HepG2 (cell line): ENCODE data around the gene MCM8. TPM values are rescaled to one million over a fixed set of nuclear protein-coding genes. Genes with fewer than 3 reads are reported as not detected.

ENCODE experiments used
- ATF7-NPFF ChIP-seq: sonication (generic); formaldehyde crosslinking; IDR thresholded peaks from 2 replicates; pipeline ENCODE4 v1.8.1; 2023; ENCODE audit warnings: mild to moderate bottlenecking, low read depth, missing genetic modification reagents, moderate library complexity
- ATM ChIP-seq: fragments of 450-650 bp; IDR thresholded peaks from 2 replicates; pipeline ENCODE4 v1.7.1; 2017; ENCODE audit warnings: mild to moderate bottlenecking, borderline replicate concordance
- CENPT ChIP-seq: sonication (generic); formaldehyde crosslinking; IDR thresholded peaks from 2 replicates; pipeline ENCODE4 v1.8.0; 2022; ENCODE audit warnings: low read depth, mild to moderate bottlenecking, moderate library complexity, missing genetic modification reagents
- ESRRA ChIP-seq: sonication (generic); formaldehyde crosslinking; IDR thresholded peaks from 2 replicates; pipeline ENCODE4 v1.5.1; 2020; ENCODE audit warnings: mild to moderate bottlenecking, low read depth, missing genetic modification reagents
- ETV5 ChIP-seq: IDR thresholded peaks from 2 replicates; pipeline ENCODE4 v1.6.1; 2018; ENCODE audit warnings: missing biosample characterization, missing genetic modification reagents, inconsistent platforms, borderline replicate concordance
- FOXP1 ChIP-seq, 2 experiments: fragments of 450-650 bp in 1 of 2; IDR thresholded peaks; 2 replicates each; pipeline ENCODE4 v1.6.1; 2017 to 2018; ENCODE audit warnings: antibody characterized with exemption in 1 of 2
- GABPB1 ChIP-seq: IDR thresholded peaks from 2 replicates; pipeline ENCODE4 v1.6.1; 2016; ENCODE audit warnings: mild to moderate bottlenecking, missing genetic modification reagents, moderate library complexity, missing compliant biosample characterization
- GZF1 ChIP-seq: sonication (generic); formaldehyde crosslinking; IDR thresholded peaks from 2 replicates; pipeline ENCODE4 v1.5.1; 2020; ENCODE audit warnings: mild to moderate bottlenecking, missing genetic modification reagents
- JARID2 ChIP-seq: sonication (generic); formaldehyde crosslinking; IDR thresholded peaks from 2 replicates; pipeline ENCODE4 v1.8.1; 2023; ENCODE audit warnings: missing genetic modification reagents, inconsistent platforms; ENCODE audit not compliant: insufficient replicate concordance
- KDM6A ChIP-seq: IDR thresholded peaks from 2 replicates; pipeline ENCODE4 v1.6.1; 2016; ENCODE audit warnings: low read depth
- MBD4 ChIP-seq: IDR thresholded peaks from 2 replicates; pipeline ENCODE4 v1.6.1; 2012; ENCODE audit warnings: low read length, inconsistent platforms, borderline replicate concordance
- MTERF4 ChIP-seq: sonication (generic); formaldehyde crosslinking; IDR thresholded peaks from 2 replicates; pipeline ENCODE4 v1.8.0; 2023; ENCODE audit warnings: mild to moderate bottlenecking, missing genetic modification reagents
- PLRG1 ChIP-seq: fragments of 450-650 bp; conservative IDR thresholded peaks from 2 replicates; pipeline ENCODE4 v1.6.1; 2016
- RFX5 ChIP-seq: IDR thresholded peaks from 2 replicates; pipeline ENCODE4 v1.6.1; 2011; ENCODE audit warnings: low read depth, low read length, improper control_type of control experiment
- SP5 ChIP-seq: IDR thresholded peaks from 2 replicates; pipeline ENCODE4 v1.6.1; 2016; ENCODE audit warnings: low read depth, borderline replicate concordance
- THAP8 ChIP-seq: sonication (generic); formaldehyde crosslinking; IDR thresholded peaks from 2 replicates; pipeline ENCODE4 v1.5.1; 2020; ENCODE audit warnings: missing genetic modification reagents, mild to moderate bottlenecking, borderline replicate concordance
- ZNF205 ChIP-seq: IDR thresholded peaks from 2 replicates; pipeline ENCODE4 v1.6.1; 2018; ENCODE audit warnings: missing biosample characterization, missing genetic modification reagents
- ZNF234 ChIP-seq: sonication (generic); formaldehyde crosslinking; conservative IDR thresholded peaks from 2 replicates; pipeline ENCODE4 v1.5.1; 2020; ENCODE audit warnings: mild to moderate bottlenecking, missing genetic modification reagents
- ZNF256 ChIP-seq: sonication (generic); formaldehyde crosslinking; conservative IDR thresholded peaks from 2 replicates; pipeline ENCODE4 v1.4.0; 2020; ENCODE audit warnings: missing genetic modification reagents
- ZNF503 ChIP-seq: sonication (generic); formaldehyde crosslinking; IDR thresholded peaks from 2 replicates; pipeline ENCODE4 v1.4.0; 2020; ENCODE audit warnings: missing genetic modification reagents
- ZNF597 ChIP-seq: sonication (generic); formaldehyde crosslinking; IDR thresholded peaks from 2 replicates; pipeline ENCODE4 v1.5.0; 2020; ENCODE audit warnings: missing genetic modification reagents
- ZNF619 ChIP-seq: sonication (generic); formaldehyde crosslinking; IDR thresholded peaks from 2 replicates; pipeline ENCODE4 v1.4.0; 2020; ENCODE audit warnings: mild to moderate bottlenecking, missing genetic modification reagents
- ZNF747 ChIP-seq: sonication (generic); formaldehyde crosslinking; IDR thresholded peaks from 2 replicates; pipeline ENCODE4 v1.8.1; 2023; ENCODE audit warnings: missing genetic modification reagents, mild to moderate bottlenecking, borderline replicate concordance
- ZNF776 ChIP-seq: sonication (generic); formaldehyde crosslinking; IDR thresholded peaks from 2 replicates; pipeline ENCODE4 v1.4.0; 2020; ENCODE audit warnings: mild to moderate bottlenecking, missing genetic modification reagents
- ZSCAN30 ChIP-seq: sonication (generic); formaldehyde crosslinking; IDR thresholded peaks from 2 replicates; pipeline ENCODE4 v1.5.0; 2020; ENCODE audit warnings: mild to moderate bottlenecking, missing genetic modification reagents
- polyA plus RNA-seq, 8 experiments: library from polyadenylated mRNA; depleted of rRNA in 3 of 8; stranded (reverse) in 7 of 8; unstranded in 1 of 8; fragments of >200 nt; fragmentation: Illumina TruSeq in 4 of 8; extraction: Trizol in 4 of 8; gene quantifications; 2 replicates each; pipeline versions ENCODE4 v1.2.1 to v1.2.3, GENCODE V29; 2011 to 2016; ENCODE audit warnings: low read depth in 4 of 8, missing spikeins in 1 of 8, mixed read lengths in 1 of 8; ENCODE audit not compliant: insufficient read depth in 1 of 8
- total RNA-seq, 5 experiments: library from RNA; depleted of rRNA; stranded (reverse); fragments of >200 nt; fragmentation: Illumina TruSeq; extraction: Trizol; gene quantifications; 2 replicates each; pipeline ENCODE4 v1.2.3, GENCODE V29; 2016; ENCODE audit warnings: low read depth in 1 of 5

MCM8 gene
- total and polyA plus RNA-seq, 2 of the 13 experiments (the other 11 are each of a cell fraction or from before 2014, with no cell fraction given): 11.5 to 59.3 TPM

- TF ChIP-seq ZNF256 (peak; percentile 81; the same call in 1 of the 2 replicates), RFX5 (no peak; the same call in 1 of the 2 replicates), ZNF619 (peak; percentile 81), ZSCAN30 (CRISPR knock-in tag) (peak; percentile 92), ETV5 (CRISPR knock-in tag) (peak; percentile 97), GABPB1 (CRISPR knock-in tag) (peak; percentile 100), ZNF747 (CRISPR knock-in tag) (peak; percentile 37; the same call in 1 of the 2 replicates), ZNF205 (CRISPR knock-in tag) (peak; percentile 90; the same call in 1 of the 2 replicates), MBD4 (no peak), ATF7-NPFF (CRISPR knock-in tag) (peak; percentile 98), GZF1 (CRISPR knock-in tag) (no peak), ESRRA (CRISPR knock-in tag) (peak; percentile 74; the same call in 1 of the 2 replicates), ZNF597 (CRISPR knock-in tag) (no peak), SP5 (CRISPR knock-in tag) (peak; percentile 91), THAP8 (CRISPR knock-in tag) (peak; percentile 85; the same call in 1 of the 2 replicates), FOXP1 (IDR thresholded peaks at IDR 0.05) (no peak), FOXP1 (CRISPR knock-in tag; IDR thresholded peaks at IDR 0.05) (no peak), ZNF776 (CRISPR knock-in tag) (peak; percentile 92), ZNF503 (CRISPR knock-in tag) (peak; percentile 75; the same call in 1 of the 2 replicates), CENPT (CRISPR knock-in tag) (no peak), MTERF4 (peak; percentile 71; the same call in 1 of the 2 replicates), KDM6A (CRISPR knock-in tag) (no peak), ZNF234 (CRISPR knock-in tag) (peak; percentile 60; the same call in 1 of the 2 replicates), JARID2 (CRISPR knock-in tag) (peak; percentile 97), PLRG1 (no peak), ATM (no peak)
Observed at GRCh38 chr20:5950271-5951031, at the start of gene MCM8, which contains the start of gene TRMT6 (continued).
